Uterus (tissue), 4 donors: Measurements from ENCODE around the gene PPARGC1A. TPM values are rescaled to one million over a fixed set of nuclear protein-coding genes. Genes with fewer than 3 reads are reported as not detected.

Experiments used
- DNase-seq, 2 donors: peaks; one replicate each; pipeline ENCODE4 v3.0.0-alpha.2; 2019 to 2020
- H3K27ac ChIP-seq, 2 donors: fragments of 200-600 bp; sonication (generic); 1 replicate in 1 of 2; 2 replicates in 1 of 2; pipeline ENCODE4 v1.5.1; 2016 to 2018
- H3K27me3 ChIP-seq, 2 donors: fragments of 200-600 bp; sonication (generic); one replicate each; pipeline ENCODE4 v1.5.1; 2018 to 2019; ENCODE audit warnings: control low read depth in 1 of 2
- H3K36me3 ChIP-seq, 2 donors: fragments of 200-600 bp; sonication (generic); one replicate each; pipeline ENCODE4 v1.5.1; 2019; ENCODE audit warnings: control low read depth in 1 of 2
- H3K4me1 ChIP-seq, 2 donors: fragments of 200-600 bp; sonication (generic); one replicate each; pipeline ENCODE4 v1.5.1; 2018 to 2019; ENCODE audit warnings: control low read depth in 1 of 2
- H3K4me3 ChIP-seq, 2 donors: fragments of 200-600 bp; sonication (generic); 1 replicate in 1 of 2; 2 replicates in 1 of 2; pipeline ENCODE4 v1.5.1; 2018 to 2019; ENCODE audit warnings: mild to moderate bottlenecking in 1 of 2
- H3K9me3 ChIP-seq, 2 donors: fragments of 200-600 bp; sonication (generic); one replicate each; pipeline ENCODE4 v1.5.1; 2019; ENCODE audit warnings: control low read depth in 1 of 2
- POLR2A ChIP-seq, 2 donors: fragments of 450-650 bp; IDR thresholded peaks; one replicate each; pipeline ENCODE4 v1.6.1; 2016; ENCODE audit warnings: antibody characterized with exemption in 2 of 2, mild to moderate bottlenecking in 1 of 2, moderate library complexity in 1 of 2
- intact Hi-C: fragments of 100-400 bp; cut with DNase I; formaldehyde crosslinking; loops from one replicate; pipeline ENCODE4 v1.15.1; 2023; ENCODE audit warnings: low total_unique reads
- total RNA-seq, 4 donors: library from RNA; depleted of rRNA in 3 of 4; stranded (reverse); fragments of >200 nt in 3 of 4; gene quantifications; one replicate each; pipeline versions ENCODE4 v1.1.0 to v1.2.4, GENCODE V29; 2014 to 2023
- TF ChIP-seq, protein P1 (sequence below), 4 experiments: fragments of 200-600 bp in 2 of 4; fragments of 450-650 bp in 2 of 4; sonication (generic) in 2 of 4; IDR thresholded peaks; one replicate each; pipeline ENCODE4 v1.5.1; 2016 to 2019; ENCODE audit warnings: antibody characterized with exemption in 4 of 4, mild to moderate bottlenecking in 2 of 4, moderate library complexity in 1 of 4
- donor health status: DM: yes; HTN: yes; CAD: no.

The PPARGC1A gene
- total RNA-seq, 4 donors from 2014 or later: 1.5 to 6.0 (median 3.2) TPM

DNA sequence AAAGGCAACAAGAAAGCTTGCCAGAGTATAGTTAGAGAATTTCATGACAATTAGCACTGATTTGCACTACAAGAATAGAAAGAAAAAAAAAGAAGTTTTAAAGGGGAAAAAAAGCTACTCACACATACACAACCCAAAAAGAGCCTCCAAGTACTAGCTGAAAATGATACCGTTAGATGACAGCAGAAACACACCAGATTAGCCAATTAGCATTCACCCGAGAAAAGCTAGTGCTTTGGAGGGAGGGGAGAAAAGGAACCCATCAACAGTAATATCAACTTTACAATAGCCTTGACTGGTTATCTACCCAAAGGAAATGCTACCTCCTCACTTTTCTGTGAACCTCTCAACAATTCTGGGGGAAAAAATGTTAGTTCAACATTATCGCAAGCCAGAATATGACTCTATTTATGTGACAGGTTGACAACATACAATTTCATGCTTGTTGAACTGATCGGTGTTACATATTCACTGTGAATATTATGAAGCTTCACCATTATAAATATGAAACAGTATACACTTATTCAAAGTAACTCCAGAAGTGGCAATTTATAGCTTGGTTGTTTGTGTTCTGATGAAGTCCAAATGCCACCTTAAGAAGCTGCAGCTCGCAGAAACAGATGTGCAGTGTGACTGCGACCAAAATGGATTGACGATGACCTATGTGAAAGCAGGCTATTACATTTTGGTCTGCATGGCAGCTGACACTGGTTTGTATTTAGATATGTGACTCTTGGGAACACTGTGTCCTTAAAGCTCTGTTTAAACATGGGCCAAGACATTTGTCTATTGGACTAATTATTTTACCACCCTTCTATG, 15.9 kb downstream of the PPARGC1A start:
- no peak overlapping the region for H3K27ac ChIP-seq
- DNase-seq: no peak
- H3K4me1 ChIP-seq: no peaks in the 10 kb centered on the region
- H3K27me3 ChIP-seq: no peaks in the 10 kb centered on the region
- TF ChIP-seq POLR2A (IDR thresholded peaks at IDR 0.05): no peak
- TF ChIP-seq, protein P1, sequence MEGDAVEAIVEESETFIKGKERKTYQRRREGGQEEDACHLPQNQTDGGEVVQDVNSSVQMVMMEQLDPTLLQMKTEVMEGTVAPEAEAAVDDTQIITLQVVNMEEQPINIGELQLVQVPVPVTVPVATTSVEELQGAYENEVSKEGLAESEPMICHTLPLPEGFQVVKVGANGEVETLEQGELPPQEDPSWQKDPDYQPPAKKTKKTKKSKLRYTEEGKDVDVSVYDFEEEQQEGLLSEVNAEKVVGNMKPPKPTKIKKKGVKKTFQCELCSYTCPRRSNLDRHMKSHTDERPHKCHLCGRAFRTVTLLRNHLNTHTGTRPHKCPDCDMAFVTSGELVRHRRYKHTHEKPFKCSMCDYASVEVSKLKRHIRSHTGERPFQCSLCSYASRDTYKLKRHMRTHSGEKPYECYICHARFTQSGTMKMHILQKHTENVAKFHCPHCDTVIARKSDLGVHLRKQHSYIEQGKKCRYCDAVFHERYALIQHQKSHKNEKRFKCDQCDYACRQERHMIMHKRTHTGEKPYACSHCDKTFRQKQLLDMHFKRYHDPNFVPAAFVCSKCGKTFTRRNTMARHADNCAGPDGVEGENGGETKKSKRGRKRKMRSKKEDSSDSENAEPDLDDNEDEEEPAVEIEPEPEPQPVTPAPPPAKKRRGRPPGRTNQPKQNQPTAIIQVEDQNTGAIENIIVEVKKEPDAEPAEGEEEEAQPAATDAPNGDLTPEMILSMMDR (IDR thresholded peaks at IDR 0.05): no peak
- H3K9me3 ChIP-seq: no peaks in the 10 kb centered on the region
- no peak overlapping the region for H3K4me3 ChIP-seq
- intact Hi-C loops: no loop called here
- H3K36me3 ChIP-seq: no peaks in the 10 kb centered on the region

DNA sequence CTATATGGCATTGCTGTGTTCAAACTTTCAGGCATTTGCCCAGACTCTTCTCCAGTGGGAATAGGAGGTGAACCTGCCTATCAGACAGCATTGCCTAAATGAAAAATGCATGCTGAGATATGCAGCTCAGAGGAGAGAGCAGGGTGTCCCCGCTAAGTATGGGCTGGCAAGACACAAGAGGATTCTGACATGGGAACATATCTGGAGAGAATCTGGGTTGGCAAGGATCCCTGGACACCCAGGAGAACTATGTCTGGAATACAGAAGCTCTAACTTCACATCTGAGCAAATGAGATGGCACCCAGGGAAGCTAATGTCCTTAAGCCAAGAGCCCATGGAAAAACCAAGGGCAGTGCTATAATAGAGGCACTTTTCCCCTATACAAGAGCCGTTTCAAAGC, 18.4 kb downstream of the PPARGC1A start:
- no peak for TF ChIP-seq POLR2A (IDR thresholded peaks at IDR 0.05)
- TF ChIP-seq, protein P1 (IDR thresholded peaks at IDR 0.05): no peak
- no peaks in the 10 kb centered on the region for H3K4me1 ChIP-seq
- intact Hi-C loops: no loop called here

DNA sequence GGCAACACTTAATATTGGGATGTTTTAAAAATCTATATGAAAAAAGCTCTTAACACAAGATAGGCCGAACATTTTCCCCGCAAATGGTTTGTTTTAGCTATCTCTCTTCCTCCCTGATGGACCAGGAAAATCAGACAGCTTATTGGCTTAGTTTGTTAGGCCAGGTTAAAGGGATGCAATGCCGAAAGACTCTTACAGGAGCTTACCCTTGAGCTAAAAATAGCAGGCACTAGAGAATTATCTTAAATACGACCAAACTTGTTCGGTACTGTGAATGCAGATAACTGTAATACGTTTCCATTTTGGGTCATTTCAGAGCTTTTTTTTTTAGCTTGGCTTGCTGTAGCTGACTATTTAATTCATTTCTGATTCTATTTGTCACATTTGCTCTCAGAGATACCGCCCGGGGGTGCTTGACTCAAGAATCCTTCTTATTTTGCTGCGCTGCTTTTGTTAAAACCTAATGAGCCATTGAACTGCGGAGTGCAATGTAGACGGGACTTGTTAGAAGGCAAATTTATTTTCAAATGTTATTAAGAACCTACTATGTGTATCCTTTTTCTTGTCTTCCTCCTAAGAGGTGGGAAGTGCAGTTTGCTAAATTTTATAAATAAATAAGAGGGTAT, 23.3 kb downstream of the PPARGC1A start:
- intact Hi-C loops: no loop called here
- H3K4me1 ChIP-seq: no peaks in the 10 kb centered on the region
- H3K27me3 ChIP-seq: no peaks in the 10 kb centered on the region
- H3K4me3 ChIP-seq: no peak overlapping the region
- no peak overlapping the region for H3K27ac ChIP-seq
- TF ChIP-seq POLR2A (IDR thresholded peaks at IDR 0.05): no peak
- TF ChIP-seq, protein P1 (IDR thresholded peaks at IDR 0.05): no peak
- DNase-seq: no peak
- no peaks in the 10 kb centered on the region for H3K36me3 ChIP-seq
- no peaks in the 10 kb centered on the region for H3K9me3 ChIP-seq

More for the DNA sequence above, 18.4 kb downstream of the PPARGC1A start:
- H3K9me3 ChIP-seq: no peaks in the 10 kb centered on the region
- no peaks in the 10 kb centered on the region for H3K36me3 ChIP-seq
- H3K4me3 ChIP-seq: no peak overlapping the region
- no peak for DNase-seq
- H3K27me3 ChIP-seq: no peaks in the 10 kb centered on the region
- no peak overlapping the region for H3K27ac ChIP-seq

DNA sequence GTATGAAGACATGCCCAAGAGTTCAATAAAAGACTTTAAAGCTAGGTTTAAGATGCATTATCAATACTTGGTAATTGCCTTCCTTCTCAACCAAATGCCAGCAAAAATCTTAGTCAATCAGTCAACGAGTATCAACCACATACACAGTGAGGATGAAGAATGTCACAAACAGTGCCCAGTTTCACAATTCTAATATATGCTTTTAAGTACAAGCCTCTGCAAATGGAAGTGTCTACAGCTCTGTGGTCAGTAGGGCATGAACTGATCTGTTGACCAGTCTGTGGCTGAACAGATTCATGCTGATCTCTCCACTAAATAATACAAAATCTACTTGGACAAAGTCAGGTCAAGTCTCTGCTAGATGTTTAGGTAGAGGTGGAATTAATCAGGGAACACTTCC, 27.9 kb downstream of the PPARGC1A start:
- no peak overlapping the region for H3K4me3 ChIP-seq
- TF ChIP-seq POLR2A (IDR thresholded peaks at IDR 0.05): no peak
- TF ChIP-seq, protein P1 (IDR thresholded peaks at IDR 0.05): no peak
- no peaks in the 10 kb centered on the region for H3K36me3 ChIP-seq
- intact Hi-C loops: no loop called here
- no peaks in the 10 kb centered on the region for H3K4me1 ChIP-seq
- no peak for DNase-seq
- no peak overlapping the region for H3K27ac ChIP-seq
- no peaks in the 10 kb centered on the region for H3K27me3 ChIP-seq
- no peaks in the 10 kb centered on the region for H3K9me3 ChIP-seq

DNA sequence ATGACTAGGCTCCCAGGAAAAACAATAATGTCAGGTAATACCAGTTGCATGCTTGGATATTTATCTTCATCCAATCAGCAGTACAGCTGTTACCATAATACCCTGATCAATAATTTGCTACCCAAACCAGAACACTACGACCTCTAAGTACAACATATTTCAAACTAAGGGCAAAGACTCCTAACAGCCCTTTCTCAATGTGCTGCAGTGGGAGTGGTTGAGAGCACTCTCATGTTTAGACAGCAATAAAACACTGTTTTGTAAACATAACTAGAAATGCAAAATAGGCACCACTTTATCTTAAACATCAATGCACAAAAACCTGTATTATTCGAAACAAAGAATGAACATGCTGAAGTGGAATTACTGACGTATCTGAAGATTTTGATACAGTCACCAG, 28.9 kb downstream of the PPARGC1A start:
- Histone ChIP-seq H3K4me3 (no peak overlapping the region), H3K36me3 (no peaks in the 10 kb centered on the region), H3K27me3 (no peaks in the 10 kb centered on the region), H3K9me3 (no peaks in the 10 kb centered on the region), H3K27ac (no peak overlapping the region), H3K4me1 (no peaks in the 10 kb centered on the region)
- DNase-seq: no peak
- TF ChIP-seq, protein P1 (IDR thresholded peaks at IDR 0.05): no peak
- intact Hi-C loops: no loop called here
